ENCODE measurements around the gene DTX1. TPM values are rescaled to one million over a fixed set of nuclear protein-coding genes. Genes with fewer than 3 reads are reported as not detected.
A peak's percentile ranks its signal among the peaks of the same experiment; 100 is the strongest.

Gene DTX1
- total RNA-seq, 4 donors from 2014 or later, result 3.1 to 33.8 (median 5.3) TPM

- Histone ChIP-seq H3K9me3 (no peaks in the 10 kb centered on the region), H3K36me3 (no peaks in the 10 kb centered on the region), H3K27ac (no peak overlapping the region), H3K4me1 (peaks cover 0 to 8% (median 4%) of the 10 kb centered on the region in 4 donors), H3K27me3 (no peaks in the 10 kb centered on the region), H3K4me3 (no peak overlapping the region)
- TF ChIP-seq POLR2A (IDR thresholded peaks at IDR 0.05) (no peak), CTCF (IDR thresholded peaks at IDR 0.05) (no peak)
- no peak for DNase-seq
Observed at GRCh38 chr12:113099364-113099763, 42.8 kb downstream of the DTX1 start.

- H3K27ac ChIP-seq, result no peak overlapping the region
- H3K4me3 ChIP-seq, result no peak overlapping the region
- DNase-seq, result no peak
- H3K27me3 ChIP-seq, result no peaks in the 10 kb centered on the region
- H3K4me1 ChIP-seq, result peaks cover 0 to 8% (median 4%) of the 10 kb centered on the region in 4 donors
- H3K36me3 ChIP-seq, result no peaks in the 10 kb centered on the region
- no peaks in the 10 kb centered on the region for H3K9me3 ChIP-seq
- TF ChIP-seq CTCF (IDR thresholded peaks at IDR 0.05) (no peak), POLR2A (IDR thresholded peaks at IDR 0.05) (no peak)
Observed at GRCh38 chr12:113099764-113100163, 43.2 kb downstream of the DTX1 start.

- TF ChIP-seq POLR2A (IDR thresholded peaks at IDR 0.05), result no peak
- TF ChIP-seq CTCF (IDR thresholded peaks at IDR 0.05), result no peak
- H3K4me1 ChIP-seq, result peaks cover 0 to 8% (median 4%) of the 10 kb centered on the region in 4 donors
- no peak overlapping the region for H3K4me3 ChIP-seq
- H3K36me3 ChIP-seq, result no peaks in the 10 kb centered on the region
- DNase-seq, result no peak
- no peaks in the 10 kb centered on the region for H3K27me3 ChIP-seq
- no peak overlapping the region for H3K27ac ChIP-seq
- no peaks in the 10 kb centered on the region for H3K9me3 ChIP-seq
Observed at GRCh38 chr12:113101751-113102150, 45.2 kb downstream of the DTX1 start.

GRCh38 chr12:113102811-113103210, 46.3 kb downstream of the DTX1 start:
- Histone ChIP-seq H3K4me3 (no peak overlapping the region), H3K27ac (no peak overlapping the region), H3K27me3 (no peaks in the 10 kb centered on the region), H3K36me3 (no peaks in the 10 kb centered on the region), H3K9me3 (no peaks in the 10 kb centered on the region), H3K4me1 (peaks cover 0 to 8% (median 4%) of the 10 kb centered on the region in 4 donors)
- DNase-seq, result no peak
- no peak for TF ChIP-seq CTCF (IDR thresholded peaks at IDR 0.05)
- TF ChIP-seq POLR2A (IDR thresholded peaks at IDR 0.05), result no peak

- no peaks in the 10 kb centered on the region for H3K9me3 ChIP-seq
- H3K27ac ChIP-seq, result peak overlapping the region in 2 of 4 donors; percentile 11 to 63
- DNase-seq, result peak in 2 of 3 donors; percentile 75 to 82
- H3K4me1 ChIP-seq, result peaks cover 0 to 8% (median 0%) of the 10 kb centered on the region in 4 donors
- H3K27me3 ChIP-seq, result no peaks in the 10 kb centered on the region
- peak overlapping the region; percentile 25 to 50 (median 38) for H3K4me3 ChIP-seq
- no peaks in the 10 kb centered on the region for H3K36me3 ChIP-seq
- TF ChIP-seq POLR2A (IDR thresholded peaks at IDR 0.05) (no peak), CTCF (IDR thresholded peaks at IDR 0.05) (peak in 1 of 6 experiments; percentile 6)
Observed at GRCh38 chr12:113103756-113104450, 47.4 kb downstream of the DTX1 start.
